ENCODE data around the gene CYB561D1. TPM values are rescaled to one million over a fixed set of nuclear protein-coding genes. Genes with fewer than 3 reads are reported as not detected.

Gene CYB561D1
- total and polyA plus RNA-seq, 2 of the 8 experiments (the other 6 are each of a cell fraction or from before 2014, with no cell fraction given), result 3.6 to 3.8 TPM

- no peak for TF ChIP-seq CHD7 (IDR thresholded peaks at IDR 0.05; ENCODE audit: insufficient replicate concordance, low read length)
- no peak for TF ChIP-seq EP300 (IDR thresholded peaks at IDR 0.05; ENCODE audit: borderline replicate concordance in 1 of 2, low read depth in 2 of 2, low read length in 2 of 2)
- TF ChIP-seq USF2 (IDR thresholded peaks at IDR 0.05; ENCODE audit: low read length), result no peak
- TF ChIP-seq SP1 (IDR thresholded peaks at IDR 0.05; ENCODE audit: low read depth, low read length), result no peak
- TF ChIP-seq POLR2A (IDR thresholded peaks at IDR 0.05; ENCODE audit: control extremely low read depth in 1 of 2, low read depth in 2 of 2, low read length in 2 of 2), result no peak
- TF ChIP-seq EZH2 (IDR thresholded peaks at IDR 0.05; ENCODE audit: low read depth, low read length, severe bottlenecking), result no peak
- no peak for TF ChIP-seq HDAC2 (IDR thresholded peaks at IDR 0.05; ENCODE audit: borderline replicate concordance in 1 of 2, low read depth in 2 of 2, low read length in 2 of 2)
- TF ChIP-seq MAX (IDR thresholded peaks at IDR 0.05), result no peak
- no peak for TF ChIP-seq ASH2L (IDR thresholded peaks at IDR 0.05; ENCODE audit: low read length)
- no peak for TF ChIP-seq SIRT6 (IDR thresholded peaks at IDR 0.05; ENCODE audit: low read length)
- TF ChIP-seq BCL11A (IDR thresholded peaks at IDR 0.05; ENCODE audit: low read depth in 2 of 2, low read length in 2 of 2), result no peak
Observed at GRCh38 chr1:109492779-109493178, 1.1 kb upstream of the CYB561D1 start (continued).

Measured in H1 (cell line).